Testis (tissue), 3 donors: ENCODE data around the gene CCDC107. TPM values are rescaled to one million over a fixed set of nuclear protein-coding genes. Genes with fewer than 3 reads are reported as not detected.
"Not testable (repeated sequence)": the region's sequence is repeated elsewhere in the genome, so short reads cannot be mapped to it uniquely, and the experiment has no call there.

Experiments used
- DNase-seq: peaks from one replicate; pipeline ENCODE4 v3.0.0-alpha.2; 2019
- H3K27ac ChIP-seq, 2 donors: fragments of 200-600 bp; sonication (generic); one replicate each; pipeline ENCODE4 v1.5.1; 2019
- H3K27me3 ChIP-seq: fragments of 200-600 bp; sonication (generic); one replicate; pipeline ENCODE4 v1.5.1; 2019
- H3K36me3 ChIP-seq: fragments of 200-600 bp; sonication (generic); one replicate; pipeline ENCODE4 v1.5.1; 2017; ENCODE audit warnings: low read depth; ENCODE audit errors: missing control alignments
- H3K4me1 ChIP-seq: fragments of 200-600 bp; sonication (generic); one replicate; pipeline ENCODE4 v1.5.1; 2019
- H3K4me3 ChIP-seq, 2 donors: fragments of 200-600 bp; sonication (generic); one replicate each; pipeline ENCODE4 v1.5.1; 2017 to 2019
- H3K9me3 ChIP-seq: fragments of 200-600 bp; sonication (generic); one replicate; pipeline ENCODE4 v1.5.1; 2017
- CTCF ChIP-seq, 3 experiments: fragments of 450-650 bp in 2 of 3; fragments of 200-600 bp in 1 of 3; sonication (generic) in 1 of 3; IDR thresholded peaks; one replicate each; pipeline ENCODE4 v1.5.1; 2016 to 2019; ENCODE audit warnings: antibody characterized with exemption in 3 of 3, mild to moderate bottlenecking in 2 of 3, moderate library complexity in 1 of 3
- POLR2A ChIP-seq: fragments of 450-650 bp; IDR thresholded peaks from one replicate; pipeline ENCODE4 v1.6.1; 2017; ENCODE audit warnings: antibody characterized with exemption, mild to moderate bottlenecking, moderate library complexity
- WGBS, 2 donors: methylation state at CpG; one replicate each; pipeline ENCODE4 v1.1.5; 2018; 5-methylcytosine and 5-hydroxymethylcytosine counted together
- intact Hi-C: fragments of 100-400 bp; cut with DNase I; formaldehyde crosslinking; loops from one replicate; pipeline ENCODE4 v1.15.1; 2023; ENCODE audit warnings: low total_unique reads
- polyA plus RNA-seq: library from polyadenylated mRNA; stranded (reverse); fragments of 350-450 nt; fragmentation: Illumina TruSeq; extraction: RNeasy Lipid Tissue Mini Kit (QIAGEN cat#74804); gene quantifications from one replicate; pipeline ENCODE4 v1.2.3, GENCODE V29; 2014; ENCODE audit warnings: low read depth, low replicate concordance; ENCODE audit not compliant: insufficient read depth
- total RNA-seq, 2 donors: library from RNA; depleted of rRNA; stranded (reverse); fragments of >200 nt; gene quantifications; one replicate each; pipeline ENCODE4 v1.2.3, GENCODE V29; 2016

Gene CCDC107
- total and polyA plus RNA-seq, 3 donors from 2014 or later = 13.4 to 19.0 (median 17.2) TPM

- no peaks in the 10 kb centered on the region for H3K36me3 ChIP-seq
- H3K27me3 ChIP-seq = no peaks in the 10 kb centered on the region
- no peak for TF ChIP-seq CTCF (IDR thresholded peaks at IDR 0.05)
- TF ChIP-seq POLR2A = no peak
- no peaks in the 10 kb centered on the region for H3K4me1 ChIP-seq
- no peaks in the 10 kb centered on the region for H3K9me3 ChIP-seq
- no peak overlapping the region for H3K27ac ChIP-seq
- no peak for DNase-seq
- H3K4me3 ChIP-seq = no peak overlapping the region
- intact Hi-C loops = no loop called here
- 85 to 86% methylated on average over 1 of the region's 1 CpG for WGBS, 2 donors
These were observed 18.5 kb upstream of the CCDC107 start for GRCh38 chr9:35639631-35640030.

GRCh38 chr9:35640431-35640830, 17.7 kb upstream of the CCDC107 start:
- H3K27ac ChIP-seq, intact Hi-C loops, H3K9me3 ChIP-seq, DNase-seq, H3K4me3 ChIP-seq, H3K36me3 ChIP-seq, H3K27me3 ChIP-seq, H3K4me1 ChIP-seq: not testable (repeated sequence)
- 96 to 97% methylated on average over 15 of the region's 15 CpGs for WGBS, 2 donors

- H3K4me3 ChIP-seq, H3K9me3 ChIP-seq, intact Hi-C loops, H3K27me3 ChIP-seq, H3K36me3 ChIP-seq, DNase-seq, H3K27ac ChIP-seq, H3K4me1 ChIP-seq: not testable (repeated sequence)
- 87 to 96% methylated on average over 3 of the region's 3 CpGs for WGBS, 2 donors
These were observed 16.6 kb upstream of the CCDC107 start for GRCh38 chr9:35641478-35641877.

GRCh38 chr9:35643046-35643445, 15.0 kb upstream of the CCDC107 start:
- Histone ChIP-seq H3K9me3 (no peaks in the 10 kb centered on the region), H3K4me1 (peaks cover 4% of the 10 kb centered on the region), H3K27ac (no peak overlapping the region), H3K27me3 (no peaks in the 10 kb centered on the region), H3K4me3 (no peak overlapping the region), H3K36me3 (no peaks in the 10 kb centered on the region)
- TF ChIP-seq CTCF (IDR thresholded peaks at IDR 0.05) (no peak), POLR2A (no peak)
- intact Hi-C loops = no loop called here
- DNase-seq = no peak
- WGBS, 2 donors = 89 to 94% methylated on average over 11 to 12 of the region's 12 CpGs

- H3K27me3 ChIP-seq, H3K36me3 ChIP-seq, DNase-seq, H3K9me3 ChIP-seq, H3K4me1 ChIP-seq, intact Hi-C loops: not testable (repeated sequence)
- H3K27ac ChIP-seq = peak overlapping the region in 1 of 2 donors; percentile 40
- 20 to 37% methylated on average over 10 of the region's 10 CpGs for WGBS, 2 donors
- peak overlapping the region in 1 of 2 donors; percentile 66 for H3K4me3 ChIP-seq
These were observed 12.4 kb upstream of the CCDC107 start for GRCh38 chr9:35645736-35646135.

- intact Hi-C loops = no loop called here
These were observed 11.9 kb upstream of the CCDC107 start for GRCh38 chr9:35646153-35646532.

More at GRCh38 chr9:35646153-35646532, 11.9 kb upstream of the CCDC107 start:
- DNase-seq = peak; percentile 50
- peak overlapping the region; percentile 66 to 68 for H3K4me3 ChIP-seq
- no peaks in the 10 kb centered on the region for H3K9me3 ChIP-seq
- WGBS, 2 donors = 1 to 2% methylated on average over 11 of the region's 11 CpGs
- peak overlapping the region; percentile 40 to 75 for H3K27ac ChIP-seq
- no peaks in the 10 kb centered on the region for H3K36me3 ChIP-seq
- peaks cover 4% of the 10 kb centered on the region for H3K4me1 ChIP-seq
- H3K27me3 ChIP-seq = no peaks in the 10 kb centered on the region
- TF ChIP-seq CTCF (IDR thresholded peaks at IDR 0.05) (no peak), POLR2A (no peak)
